ENCODE data around the gene VWF.

Gene VWF

DNA sequence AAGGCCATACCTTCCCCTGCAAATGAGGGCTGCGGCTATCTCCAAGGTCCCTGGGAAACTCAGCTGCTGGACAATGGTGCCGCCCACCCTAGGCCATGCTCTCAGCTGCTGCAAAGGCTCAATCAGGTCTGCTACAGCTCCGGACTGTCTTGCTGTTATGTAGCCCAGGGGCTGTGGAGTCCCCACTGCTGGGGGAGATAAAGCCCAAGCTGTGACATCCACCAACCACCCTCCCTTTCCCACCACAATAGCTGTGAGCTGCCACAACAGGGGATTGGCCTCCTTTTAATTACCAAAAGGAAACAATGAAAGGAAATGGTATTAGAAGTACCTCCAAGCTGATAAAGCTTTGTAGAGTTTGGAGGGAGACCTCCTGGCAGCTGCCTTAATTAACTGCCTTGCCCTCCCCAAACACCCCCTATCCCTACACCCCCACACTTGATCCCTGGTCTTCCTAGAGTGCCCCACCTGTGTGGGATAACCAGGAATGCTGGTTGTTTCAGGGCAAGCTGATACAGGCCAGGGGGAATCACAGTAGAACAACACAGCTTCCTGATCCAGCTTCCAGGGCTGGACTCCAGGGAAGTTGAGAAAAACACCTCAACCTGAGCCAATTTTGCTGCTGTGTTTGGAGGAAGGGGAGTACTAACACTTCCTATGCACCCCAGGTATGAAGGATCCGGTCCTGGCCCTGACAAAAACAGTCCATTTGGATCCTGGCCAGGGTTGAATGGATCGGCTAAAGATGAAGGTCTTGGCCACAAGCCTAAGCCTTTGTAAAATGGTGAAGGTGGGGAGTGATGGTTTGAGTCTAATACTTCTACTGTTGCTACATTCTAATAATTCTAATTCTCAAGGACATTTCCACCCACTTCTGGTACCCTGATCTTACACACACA lies at the start of gene VWF:
Gene VWF, minus strand, starts transcription at position 260 of the 899 bp plus-strand sequence. CDS start 1,474 bp downstream, outside the sequence.
- in situ Hi-C loops (cut with MboI; ENCODE audit: low sequenced_read_pairs, unreplicated experiment) = no loop called here
- TF ChIP-seq, protein P1, sequence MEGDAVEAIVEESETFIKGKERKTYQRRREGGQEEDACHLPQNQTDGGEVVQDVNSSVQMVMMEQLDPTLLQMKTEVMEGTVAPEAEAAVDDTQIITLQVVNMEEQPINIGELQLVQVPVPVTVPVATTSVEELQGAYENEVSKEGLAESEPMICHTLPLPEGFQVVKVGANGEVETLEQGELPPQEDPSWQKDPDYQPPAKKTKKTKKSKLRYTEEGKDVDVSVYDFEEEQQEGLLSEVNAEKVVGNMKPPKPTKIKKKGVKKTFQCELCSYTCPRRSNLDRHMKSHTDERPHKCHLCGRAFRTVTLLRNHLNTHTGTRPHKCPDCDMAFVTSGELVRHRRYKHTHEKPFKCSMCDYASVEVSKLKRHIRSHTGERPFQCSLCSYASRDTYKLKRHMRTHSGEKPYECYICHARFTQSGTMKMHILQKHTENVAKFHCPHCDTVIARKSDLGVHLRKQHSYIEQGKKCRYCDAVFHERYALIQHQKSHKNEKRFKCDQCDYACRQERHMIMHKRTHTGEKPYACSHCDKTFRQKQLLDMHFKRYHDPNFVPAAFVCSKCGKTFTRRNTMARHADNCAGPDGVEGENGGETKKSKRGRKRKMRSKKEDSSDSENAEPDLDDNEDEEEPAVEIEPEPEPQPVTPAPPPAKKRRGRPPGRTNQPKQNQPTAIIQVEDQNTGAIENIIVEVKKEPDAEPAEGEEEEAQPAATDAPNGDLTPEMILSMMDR (IDR thresholded peaks at IDR 0.05; ENCODE audit: borderline replicate concordance, control extremely low read depth, extremely low read depth, insufficient read depth, missing control alignments) = no peak
- no peak for DNase-seq (ENCODE audit: low spot score)

DNA sequence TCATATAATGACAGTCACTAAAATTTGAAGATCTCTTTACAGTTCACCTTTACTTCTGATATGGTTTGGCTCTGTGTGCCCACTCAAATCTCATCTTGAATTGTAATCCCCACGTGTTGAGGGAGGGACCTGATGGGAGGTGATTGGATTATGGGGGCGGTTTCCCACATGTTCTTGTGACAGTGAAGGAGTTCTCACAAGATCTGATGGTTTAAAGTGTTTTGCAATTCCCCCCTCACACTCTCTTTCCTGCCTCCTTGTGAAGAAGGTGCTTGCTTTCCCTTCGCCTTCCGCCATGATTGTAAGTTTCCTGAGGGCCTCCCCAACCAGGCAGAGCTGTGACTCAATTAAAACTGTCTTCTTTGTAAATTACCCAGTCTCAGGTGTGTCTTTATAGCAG lies 48.4 kb upstream of the VWF start:
- in situ Hi-C loops (cut with MboI; ENCODE audit: low sequenced_read_pairs, unreplicated experiment) = no loop called here
- no peak for DNase-seq (ENCODE audit: low spot score)
- TF ChIP-seq, protein P1 (IDR thresholded peaks at IDR 0.05; ENCODE audit: borderline replicate concordance, control extremely low read depth, extremely low read depth, insufficient read depth, missing control alignments) = no peak

DNA sequence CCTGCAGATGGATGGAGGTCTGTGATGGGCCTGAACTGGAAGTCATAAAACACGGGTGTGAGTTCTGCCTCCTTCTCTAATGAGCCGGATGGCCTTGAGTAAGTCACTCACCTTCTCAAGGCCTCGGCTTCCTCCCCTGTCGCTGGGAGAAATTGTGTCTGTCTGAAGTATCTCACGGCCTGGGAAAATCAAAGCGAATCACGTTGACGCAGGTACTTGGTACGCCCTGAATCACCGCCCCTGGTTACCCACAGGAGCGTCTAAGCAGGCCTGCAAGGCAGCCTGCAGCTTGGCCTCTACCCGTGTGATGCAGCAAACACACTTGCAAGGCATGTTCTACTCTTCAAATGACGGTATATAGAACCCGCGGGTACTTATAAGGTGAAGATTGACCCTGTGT lies 47.6 kb upstream of the VWF start:
- TF ChIP-seq, protein P1 (IDR thresholded peaks at IDR 0.05; ENCODE audit: borderline replicate concordance, control extremely low read depth, extremely low read depth, insufficient read depth, missing control alignments) = no peak

DNA sequence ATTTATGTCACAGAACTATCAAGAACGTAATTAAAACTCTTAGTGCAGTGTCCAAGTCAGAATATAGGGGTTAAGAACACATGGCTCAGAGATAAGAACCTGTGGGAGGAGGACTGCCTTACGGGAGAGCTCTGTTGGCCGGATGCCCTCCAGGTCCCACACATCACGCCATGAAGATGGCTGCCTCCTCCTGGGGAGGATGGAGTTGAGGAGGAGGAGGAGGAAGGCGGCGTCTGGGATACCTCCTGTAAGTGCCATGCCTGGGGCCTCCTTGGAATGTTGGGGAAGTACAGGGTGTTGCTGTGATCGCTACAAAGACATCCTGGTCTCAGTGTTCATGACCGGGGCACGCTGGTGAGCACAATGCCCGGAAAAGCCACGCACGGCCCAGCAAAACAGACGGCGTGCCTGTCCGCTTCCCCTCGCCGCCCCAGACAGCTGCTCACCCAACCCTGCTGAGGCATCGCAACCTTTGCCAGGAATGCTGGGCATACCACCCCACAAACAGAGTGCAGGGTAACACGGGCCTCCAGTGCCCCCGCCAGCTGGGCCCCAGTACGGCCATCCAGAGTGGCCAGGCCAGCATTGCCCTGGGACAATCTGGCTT lies 47.0 kb upstream of the VWF start:
- TF ChIP-seq, protein P1 (IDR thresholded peaks at IDR 0.05; ENCODE audit: borderline replicate concordance, control extremely low read depth, extremely low read depth, insufficient read depth, missing control alignments) = no peak
- in situ Hi-C loops (cut with MboI; ENCODE audit: low sequenced_read_pairs, unreplicated experiment) = no loop called here
- DNase-seq (ENCODE audit: low spot score) = no peak

More for the DNA sequence above, 47.6 kb upstream of the VWF start:
- in situ Hi-C loops (cut with MboI; ENCODE audit: low sequenced_read_pairs, unreplicated experiment) = no loop called here
- DNase-seq (ENCODE audit: low spot score) = no peak

DNA sequence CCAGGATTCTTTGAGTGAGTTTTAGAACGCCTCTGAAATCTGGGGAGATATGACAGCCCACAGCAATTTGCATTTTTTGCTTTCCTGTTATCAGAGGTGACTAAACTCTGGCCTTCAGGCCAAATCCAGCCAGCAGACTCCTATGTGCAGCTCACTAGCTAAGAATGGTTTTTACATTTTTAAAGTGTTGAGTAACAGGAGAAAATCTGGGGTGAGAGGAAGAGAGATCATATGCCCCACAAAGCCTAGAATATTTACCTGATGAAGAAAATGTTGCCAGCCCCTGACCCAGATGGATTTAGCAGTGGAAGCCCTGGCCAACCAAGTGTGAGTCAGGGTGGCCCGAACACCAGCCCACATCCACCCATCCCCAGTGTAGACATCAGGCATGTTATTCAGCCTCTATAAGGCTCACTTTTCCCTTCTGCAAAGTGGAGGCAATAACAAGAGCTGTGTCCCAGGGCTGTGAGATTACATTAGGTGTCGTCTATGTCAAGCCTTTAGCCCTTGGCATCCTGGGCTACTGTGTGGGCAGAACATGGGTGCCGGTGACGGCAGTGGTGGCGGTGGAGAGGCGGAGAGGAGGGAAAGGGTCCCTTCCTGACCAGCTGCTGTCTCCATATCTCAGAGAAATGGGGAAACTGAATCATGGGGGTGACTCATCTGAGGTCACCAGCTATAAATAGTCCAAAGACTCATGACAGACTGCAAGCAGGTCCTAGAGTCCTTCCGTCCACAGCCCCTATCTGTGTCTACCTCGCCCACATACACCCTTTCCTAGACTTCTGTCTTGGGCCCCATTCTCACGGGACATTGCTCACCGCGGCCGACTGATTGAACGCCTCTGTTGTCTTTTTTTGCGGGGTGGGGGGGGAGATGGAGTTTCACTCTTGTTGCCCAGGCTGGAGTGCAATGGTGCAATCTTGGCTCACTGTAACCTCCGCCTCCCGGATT lies 43.1 kb upstream of the VWF start:
- TF ChIP-seq, protein P1 (IDR thresholded peaks at IDR 0.05; ENCODE audit: borderline replicate concordance, control extremely low read depth, extremely low read depth, insufficient read depth, missing control alignments) = no peak
- DNase-seq (ENCODE audit: low spot score) = peak; percentile 85
- in situ Hi-C loops (cut with MboI; ENCODE audit: low sequenced_read_pairs, unreplicated experiment) = no loop called here

DNA sequence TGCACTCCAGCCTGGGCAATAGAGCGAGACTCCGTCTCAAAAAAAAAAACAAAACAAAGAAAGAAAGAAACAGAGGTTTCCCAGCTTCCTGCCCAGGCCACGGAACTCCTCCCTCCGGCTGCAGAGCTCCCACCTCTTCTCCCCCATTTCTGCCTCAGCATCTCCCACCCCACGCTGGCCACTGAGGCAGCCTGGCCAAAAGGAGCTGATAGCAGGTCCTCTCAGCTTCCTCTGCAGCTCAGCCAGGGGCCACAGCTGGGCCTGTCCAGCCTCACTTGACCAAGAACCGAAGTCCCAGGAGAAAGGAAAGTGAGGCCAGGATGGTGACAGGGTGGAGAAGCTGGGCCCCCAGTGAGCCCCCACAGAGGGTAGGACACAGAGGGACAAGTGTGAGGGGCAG lies 42.3 kb upstream of the VWF start:
- in situ Hi-C loops (cut with MboI; ENCODE audit: low sequenced_read_pairs, unreplicated experiment) = no loop called here
- DNase-seq (ENCODE audit: low spot score) = no peak
- TF ChIP-seq, protein P1 (IDR thresholded peaks at IDR 0.05; ENCODE audit: borderline replicate concordance, control extremely low read depth, extremely low read depth, insufficient read depth, missing control alignments) = no peak
